GM12873 (cell line): Measurements from ENCODE around the gene MAB21L1.

Experiments used
- TF ChIP-seq, protein P1 (sequence below): IDR thresholded peaks from 2 replicates; pipeline ENCODE4 v1.5.1; 2012; ENCODE audit warnings: low read depth, mild to moderate bottlenecking, moderate library complexity, low read length, control low read depth; ENCODE audit not compliant: insufficient read depth; ENCODE audit errors: missing control alignments

MAB21L1 gene

DNA sequence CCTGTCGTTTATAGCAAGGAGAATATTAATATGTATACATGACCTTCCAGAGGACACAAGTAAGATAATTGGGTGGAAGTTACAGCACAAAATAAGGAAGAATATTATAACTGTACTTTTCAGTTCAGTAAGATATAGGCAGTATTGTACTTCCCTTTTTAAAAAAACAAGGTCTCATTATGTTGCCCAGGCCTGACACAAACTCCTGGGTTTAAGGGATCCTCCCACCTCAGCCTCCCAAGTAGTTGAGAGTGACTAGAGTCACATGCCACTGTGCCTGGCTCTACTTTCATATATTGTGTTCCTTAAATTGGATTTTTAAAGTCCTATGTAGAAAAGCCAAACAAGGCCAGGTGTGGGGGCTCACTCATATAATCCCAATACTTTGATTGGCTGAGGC is 19.5 kb upstream of the MAB21L1 start:
- TF ChIP-seq, protein P1, sequence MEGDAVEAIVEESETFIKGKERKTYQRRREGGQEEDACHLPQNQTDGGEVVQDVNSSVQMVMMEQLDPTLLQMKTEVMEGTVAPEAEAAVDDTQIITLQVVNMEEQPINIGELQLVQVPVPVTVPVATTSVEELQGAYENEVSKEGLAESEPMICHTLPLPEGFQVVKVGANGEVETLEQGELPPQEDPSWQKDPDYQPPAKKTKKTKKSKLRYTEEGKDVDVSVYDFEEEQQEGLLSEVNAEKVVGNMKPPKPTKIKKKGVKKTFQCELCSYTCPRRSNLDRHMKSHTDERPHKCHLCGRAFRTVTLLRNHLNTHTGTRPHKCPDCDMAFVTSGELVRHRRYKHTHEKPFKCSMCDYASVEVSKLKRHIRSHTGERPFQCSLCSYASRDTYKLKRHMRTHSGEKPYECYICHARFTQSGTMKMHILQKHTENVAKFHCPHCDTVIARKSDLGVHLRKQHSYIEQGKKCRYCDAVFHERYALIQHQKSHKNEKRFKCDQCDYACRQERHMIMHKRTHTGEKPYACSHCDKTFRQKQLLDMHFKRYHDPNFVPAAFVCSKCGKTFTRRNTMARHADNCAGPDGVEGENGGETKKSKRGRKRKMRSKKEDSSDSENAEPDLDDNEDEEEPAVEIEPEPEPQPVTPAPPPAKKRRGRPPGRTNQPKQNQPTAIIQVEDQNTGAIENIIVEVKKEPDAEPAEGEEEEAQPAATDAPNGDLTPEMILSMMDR: no peak

DNA sequence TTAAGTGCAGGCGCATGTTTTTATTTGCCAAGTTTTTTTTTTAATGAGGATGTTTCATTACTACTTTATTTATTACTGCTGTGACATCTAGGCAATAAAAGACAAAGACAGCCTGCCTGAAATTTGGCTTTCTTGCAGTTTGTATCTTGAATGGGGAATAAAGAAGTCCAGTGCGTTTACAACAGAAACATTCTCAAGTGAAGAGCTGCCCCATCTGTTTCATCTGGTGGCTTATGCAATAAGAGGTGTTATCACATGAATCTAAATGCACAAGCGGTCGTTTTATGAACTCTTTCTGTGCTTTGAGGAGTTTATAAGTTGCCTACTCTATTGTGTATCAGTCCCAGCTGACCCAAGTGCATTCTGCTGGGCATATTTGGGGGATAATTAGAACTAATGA is 12.6 kb upstream of the MAB21L1 start:
- TF ChIP-seq, protein P1: no peak

GRCh38 chr13:35485424-35485823 is 8.9 kb upstream of the MAB21L1 start:
- TF ChIP-seq, protein P1: no peak

- TF ChIP-seq, protein P1: no peak
Observed at GRCh38 chr13:35484384-35484783, 7.9 kb upstream of the MAB21L1 start.

GRCh38 chr13:35483761-35484160 is 7.3 kb upstream of the MAB21L1 start:
- TF ChIP-seq, protein P1: no peak

DNA sequence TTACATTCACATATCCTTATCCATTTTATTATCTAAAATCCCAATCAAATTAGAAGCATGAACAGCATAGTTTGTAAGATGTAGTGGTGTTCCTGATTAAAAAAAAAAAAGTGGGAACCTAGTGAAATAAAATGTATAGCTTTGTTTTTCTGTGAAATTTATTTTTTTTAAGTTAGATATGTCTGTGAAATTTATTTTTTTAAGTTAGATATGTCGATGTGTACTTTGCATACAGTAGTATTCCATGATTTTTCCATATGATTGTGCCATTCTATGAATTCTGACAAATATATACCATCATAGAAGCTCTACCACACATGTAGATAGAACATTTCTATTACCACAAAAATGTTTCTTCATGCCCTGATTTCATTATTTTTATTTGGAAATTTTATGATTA is 6.0 kb upstream of the MAB21L1 start:
- TF ChIP-seq, protein P1: no peak

GRCh38 chr13:35481777-35482176 is 5.3 kb upstream of the MAB21L1 start:
- TF ChIP-seq, protein P1: no peak
